ENCODE measurements around the gene GRIK4. TPM values are rescaled to one million over a fixed set of nuclear protein-coding genes. Genes with fewer than 3 reads are reported as not detected.

GRIK4 gene
- total and polyA plus RNA-seq, 2 donors (not counting 1 experiment from before 2014, with no cell fraction given): 0.12 to 0.27 TPM

DNA sequence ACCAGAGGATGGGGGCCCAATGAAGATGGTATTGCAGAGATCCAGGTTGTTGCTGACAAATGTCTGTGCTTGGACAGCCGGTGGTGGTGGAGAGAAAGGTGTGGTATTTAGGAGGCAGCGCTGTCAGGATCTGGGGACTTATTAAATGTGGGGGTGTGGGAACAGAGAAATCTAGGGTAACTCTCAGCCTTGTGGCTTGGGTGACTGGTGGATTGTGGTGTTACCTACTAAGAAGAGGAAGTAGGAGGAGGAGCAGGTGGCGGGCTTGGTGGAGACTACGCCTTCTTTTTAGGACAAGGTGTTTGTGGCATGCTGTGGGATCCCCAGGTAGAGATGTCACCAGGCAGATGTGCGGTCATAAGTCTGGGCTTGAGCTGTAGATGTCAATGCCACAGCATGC lies 144.0 kb downstream of the GRIK4 start:
- no peak overlapping the region for H3K9ac ChIP-seq (ENCODE audit: low read length)
- H3K27ac ChIP-seq (ENCODE audit: low read length in 2 of 2): no peak overlapping the region
- peaks cover 0 to 2% (median 0%) of the 10 kb centered on the region in 4 experiments for H3K27me3 ChIP-seq (replicated peaks in 1 of 4; ENCODE audit: control extremely low read depth in 1 of 4, control insufficient read depth in 3 of 4, insufficient read depth in 4 of 4, low read length in 3 of 4)
- intact Hi-C loops (cut with micrococcal nuclease): no loop called here
- peaks cover 8% of the 10 kb centered on the region for H3K27me3 Mint-ChIP-seq
- DNase-seq (no peak), ATAC-seq (ENCODE audit: low read depth) (no peak)
- H3K9me3 ChIP-seq (ENCODE audit: control extremely low read depth in 1 of 3, control insufficient read depth in 2 of 3, insufficient read depth in 1 of 3, low read length in 2 of 3): no peaks in the 10 kb centered on the region
- TF ChIP-seq EZH2 (IDR thresholded peaks at IDR 0.05; ENCODE audit: borderline replicate concordance, insufficient read depth, low read depth, low read length, poor library complexity, severe bottlenecking): no peak
- TF ChIP-seq, protein P1, sequence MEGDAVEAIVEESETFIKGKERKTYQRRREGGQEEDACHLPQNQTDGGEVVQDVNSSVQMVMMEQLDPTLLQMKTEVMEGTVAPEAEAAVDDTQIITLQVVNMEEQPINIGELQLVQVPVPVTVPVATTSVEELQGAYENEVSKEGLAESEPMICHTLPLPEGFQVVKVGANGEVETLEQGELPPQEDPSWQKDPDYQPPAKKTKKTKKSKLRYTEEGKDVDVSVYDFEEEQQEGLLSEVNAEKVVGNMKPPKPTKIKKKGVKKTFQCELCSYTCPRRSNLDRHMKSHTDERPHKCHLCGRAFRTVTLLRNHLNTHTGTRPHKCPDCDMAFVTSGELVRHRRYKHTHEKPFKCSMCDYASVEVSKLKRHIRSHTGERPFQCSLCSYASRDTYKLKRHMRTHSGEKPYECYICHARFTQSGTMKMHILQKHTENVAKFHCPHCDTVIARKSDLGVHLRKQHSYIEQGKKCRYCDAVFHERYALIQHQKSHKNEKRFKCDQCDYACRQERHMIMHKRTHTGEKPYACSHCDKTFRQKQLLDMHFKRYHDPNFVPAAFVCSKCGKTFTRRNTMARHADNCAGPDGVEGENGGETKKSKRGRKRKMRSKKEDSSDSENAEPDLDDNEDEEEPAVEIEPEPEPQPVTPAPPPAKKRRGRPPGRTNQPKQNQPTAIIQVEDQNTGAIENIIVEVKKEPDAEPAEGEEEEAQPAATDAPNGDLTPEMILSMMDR (IDR thresholded peaks at IDR 0.05): no peak
- H3K4me1 ChIP-seq (ENCODE audit: control insufficient read depth in 2 of 2, insufficient read depth in 2 of 2, low read length in 2 of 2): peaks cover 3 to 6% of the 10 kb centered on the region in 2 donors
- H3K4me3 ChIP-seq (ENCODE audit: control extremely low read depth in 1 of 5, extremely low read depth in 1 of 5, insufficient read depth in 1 of 5, low read depth in 2 of 5, low read length in 4 of 5): no peak overlapping the region
- no peaks in the 10 kb centered on the region for H4K20me1 ChIP-seq (ENCODE audit: control insufficient read depth, insufficient read depth, low read length, poor library complexity, severe bottlenecking)
- CTCF ChIA-PET: interaction anchor here (0.6 kb wide), 1 partner anchor 334 kb away, joined by 3 read pairs; no protein-coding TSS in a partner anchor
- no peak overlapping the region for H3K4me2 ChIP-seq (replicated peaks; ENCODE audit: low read depth, low read length, poor library complexity, severe bottlenecking)
- 92% methylated on average over 5 of the region's 5 CpGs for WGBS (ENCODE audit: insufficient coverage)
- H3K9me3 Mint-ChIP-seq (ENCODE audit: insufficient read depth): no peaks in the 10 kb centered on the region
- H3K79me2 ChIP-seq (ENCODE audit: control insufficient read depth, insufficient read depth, low read length): no peaks in the 10 kb centered on the region
- peaks cover 14% of the 10 kb centered on the region for H3K4me1 Mint-ChIP-seq
- POLR2A ChIA-PET: no interaction called here
- H3K27ac Mint-ChIP-seq: no peak overlapping the region
- H3K36me3 ChIP-seq (replicated peaks in 1 of 2; ENCODE audit: control extremely low read depth in 1 of 2, control insufficient read depth in 1 of 2, extremely low read depth in 1 of 2, insufficient read depth in 2 of 2, low read length in 1 of 2): no peaks in the 10 kb centered on the region
- no peak overlapping the region for H2AFZ ChIP-seq (ENCODE audit: insufficient read depth, low read depth, low read length, poor library complexity, severe bottlenecking)
- no peak overlapping the region for H3K4me3 Mint-ChIP-seq

DNA sequence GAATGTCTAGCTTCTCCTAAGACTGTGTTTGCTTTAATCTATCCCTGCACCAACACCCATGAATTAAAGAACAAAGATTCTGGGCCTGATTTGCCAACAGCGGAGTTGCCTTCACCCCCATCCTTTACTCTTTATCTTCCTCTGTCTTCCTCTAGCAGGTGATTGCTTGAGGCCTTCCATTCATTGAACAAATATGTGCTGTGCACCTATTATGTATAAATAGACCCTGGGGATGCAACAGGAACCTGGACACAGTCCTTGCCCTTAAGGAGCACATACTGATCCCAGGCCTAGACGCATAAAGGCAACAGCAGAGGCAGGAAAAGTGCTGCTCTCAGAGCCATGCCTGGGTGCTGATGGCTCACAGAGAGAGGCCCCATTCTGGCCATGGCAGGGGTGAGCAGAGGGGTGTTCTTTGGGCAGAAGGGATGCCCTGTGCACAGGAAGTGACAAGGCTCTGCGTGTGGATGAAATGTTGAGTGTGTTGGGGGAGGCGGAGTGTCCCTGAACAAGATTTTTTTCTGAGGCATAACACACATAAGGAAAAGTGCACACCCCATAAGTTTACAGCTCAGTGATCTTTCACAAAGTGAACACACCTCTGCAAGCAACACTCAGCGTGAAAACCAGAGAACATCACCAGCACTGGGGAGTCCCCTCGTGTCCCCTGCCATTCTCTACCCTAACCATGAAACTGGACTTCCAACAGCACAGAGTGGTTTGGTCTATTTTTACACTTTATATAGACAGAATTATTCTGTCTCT lies 145.9 kb downstream of the GRIK4 start:
- Mint-ChIP-seq H3K4me1 (peaks cover 14% of the 10 kb centered on the region), H3K27ac (peak overlapping the region; percentile 20), H3K4me3 (no peak overlapping the region), H3K27me3 (peaks cover 11% of the 10 kb centered on the region), H3K9me3 (ENCODE audit: insufficient read depth) (no peaks in the 10 kb centered on the region)
- TF ChIP-seq, protein P1 (IDR thresholded peaks at IDR 0.05): no peak
- no peak for TF ChIP-seq EZH2 (IDR thresholded peaks at IDR 0.05; ENCODE audit: borderline replicate concordance, insufficient read depth, low read depth, low read length, poor library complexity, severe bottlenecking)
- 100% methylated on average over 2 of the region's 6 CpGs for WGBS (ENCODE audit: insufficient coverage)
- H3K79me2 ChIP-seq (ENCODE audit: control insufficient read depth, insufficient read depth, low read length): no peaks in the 10 kb centered on the region
- no peak overlapping the region for H3K4me2 ChIP-seq (replicated peaks; ENCODE audit: low read depth, low read length, poor library complexity, severe bottlenecking)
- no peak overlapping the region for H3K4me3 ChIP-seq (ENCODE audit: control extremely low read depth in 1 of 5, extremely low read depth in 1 of 5, insufficient read depth in 1 of 5, low read depth in 2 of 5, low read length in 4 of 5)
- no peaks in the 10 kb centered on the region for H3K9me3 ChIP-seq (ENCODE audit: control extremely low read depth in 1 of 3, control insufficient read depth in 2 of 3, insufficient read depth in 1 of 3, low read length in 2 of 3)
- no peak for DNase-seq
- intact Hi-C loops (cut with micrococcal nuclease): no loop called here
- H3K27me3 ChIP-seq (replicated peaks in 1 of 4; ENCODE audit: control extremely low read depth in 1 of 4, control insufficient read depth in 3 of 4, insufficient read depth in 4 of 4, low read length in 3 of 4): peaks cover 0 to 3% (median 0%) of the 10 kb centered on the region in 4 experiments
- POLR2A ChIA-PET: no interaction called here
- H4K20me1 ChIP-seq (ENCODE audit: control insufficient read depth, insufficient read depth, low read length, poor library complexity, severe bottlenecking): no peaks in the 10 kb centered on the region
- no peak for ATAC-seq (ENCODE audit: low read depth)
- no peaks in the 10 kb centered on the region for H3K36me3 ChIP-seq (replicated peaks in 1 of 2; ENCODE audit: control extremely low read depth in 1 of 2, control insufficient read depth in 1 of 2, extremely low read depth in 1 of 2, insufficient read depth in 2 of 2, low read length in 1 of 2)
- peaks cover 3 to 6% of the 10 kb centered on the region in 2 donors for H3K4me1 ChIP-seq (ENCODE audit: control insufficient read depth in 2 of 2, insufficient read depth in 2 of 2, low read length in 2 of 2)
- H3K9ac ChIP-seq (ENCODE audit: low read length): no peak overlapping the region
- H2AFZ ChIP-seq (ENCODE audit: insufficient read depth, low read depth, low read length, poor library complexity, severe bottlenecking): no peak overlapping the region
- no peak overlapping the region for H3K27ac ChIP-seq (ENCODE audit: low read length in 2 of 2)
- CTCF ChIA-PET: no interaction called here
